HG02885 (cell line): ENCODE data around the gene TNFRSF8.
"Not testable (repeated sequence)": the region's sequence is repeated elsewhere in the genome, so short reads cannot be mapped to it uniquely, and the experiment has no call there.

Experiments used
- ATAC-seq: cut with Tn5 transposase; IDR thresholded peaks from one replicate; pipeline ENCODE4 v1.9.1; 2021; ENCODE audit warnings: mild to moderate bottlenecking; ENCODE audit not compliant: unreplicated experiment, poor library complexity

Gene TNFRSF8

GRCh38 chr1:12063141-12064072 lies at the start of gene TNFRSF8:
TSS of gene TNFRSF8 (plus strand) at chr1:12063303. CDS start at chr1:12063599, 296 bp downstream.
- ATAC-seq = no peak

GRCh38 chr1:12014141-12014991 lies 48.7 kb upstream of the TNFRSF8 start:
- ATAC-seq = no peak

- no peak for ATAC-seq
Measured at GRCh38 chr1:12015001-12015491, 48.1 kb upstream of the TNFRSF8 start.

- ATAC-seq = no peak
Measured at GRCh38 chr1:12015499-12015898, 47.6 kb upstream of the TNFRSF8 start.

GRCh38 chr1:12016182-12016581 lies 46.9 kb upstream of the TNFRSF8 start:
- ATAC-seq = no peak

- ATAC-seq = no peak
Measured at GRCh38 chr1:12019858-12020509, 43.1 kb upstream of the TNFRSF8 start.

GRCh38 chr1:12021616-12022015 lies 41.5 kb upstream of the TNFRSF8 start:
- ATAC-seq = no peak

GRCh38 chr1:12022036-12022435 lies 41.1 kb upstream of the TNFRSF8 start:
- ATAC-seq = no peak

GRCh38 chr1:12026586-12026985 lies 36.5 kb upstream of the TNFRSF8 start:
- no peak for ATAC-seq

- ATAC-seq = no peak
Measured at GRCh38 chr1:12028248-12028647, 34.9 kb upstream of the TNFRSF8 start.

- no peak for ATAC-seq
Measured at GRCh38 chr1:12028957-12029511, 34.1 kb upstream of the TNFRSF8 start.

GRCh38 chr1:12029720-12030339 lies 33.3 kb upstream of the TNFRSF8 start:
- ATAC-seq = no peak

- no peak for ATAC-seq
Measured at GRCh38 chr1:12031039-12031980, 31.8 kb upstream of the TNFRSF8 start.

GRCh38 chr1:12032161-12032621 lies 30.9 kb upstream of the TNFRSF8 start:
- no peak for ATAC-seq

- ATAC-seq = not testable (repeated sequence)
Measured at GRCh38 chr1:12033441-12033840, 29.7 kb upstream of the TNFRSF8 start.

- no peak for ATAC-seq
Measured at GRCh38 chr1:12034381-12034801, 28.7 kb upstream of the TNFRSF8 start.

GRCh38 chr1:12035312-12035711 lies 27.8 kb upstream of the TNFRSF8 start:
- no peak for ATAC-seq
